GM12872 (cell line): Measurements from ENCODE around the gene TMED6.

Experiments used
- CTCF ChIP-seq: IDR thresholded peaks from 3 replicates; pipeline ENCODE4 v1.5.1; 2011; ENCODE audit warnings: low read depth, mild to moderate bottlenecking, low read length, moderate library complexity; ENCODE audit not compliant: insufficient read depth

TMED6 gene

GRCh38 chr16:69350536-69351133, 951 bp downstream of the TMED6 start:
- no peak for TF ChIP-seq CTCF

- no peak for TF ChIP-seq CTCF
Observed at GRCh38 chr16:69349536-69349935, 2.0 kb downstream of the TMED6 start.

DNA sequence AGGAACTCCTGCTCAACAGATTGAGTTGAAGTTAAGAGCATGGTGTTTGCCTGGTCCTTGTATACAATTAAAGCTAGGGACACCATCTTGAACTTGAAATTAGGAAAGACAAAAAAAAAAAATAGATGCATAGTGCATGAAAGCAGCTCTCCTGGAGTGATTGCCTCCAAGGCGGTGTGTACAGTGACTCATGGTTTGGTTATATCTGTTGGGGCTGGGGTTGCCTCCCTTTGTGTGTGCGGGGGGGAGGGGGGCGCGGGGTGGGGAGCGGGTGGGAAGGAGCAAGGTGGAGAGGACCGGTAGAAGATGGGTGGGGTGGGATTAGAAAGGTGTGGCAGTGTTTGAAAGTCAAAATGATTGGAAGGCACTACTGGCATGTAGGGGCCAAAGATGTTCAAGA, 3.4 kb downstream of the TMED6 start:
- no peak for TF ChIP-seq CTCF

DNA sequence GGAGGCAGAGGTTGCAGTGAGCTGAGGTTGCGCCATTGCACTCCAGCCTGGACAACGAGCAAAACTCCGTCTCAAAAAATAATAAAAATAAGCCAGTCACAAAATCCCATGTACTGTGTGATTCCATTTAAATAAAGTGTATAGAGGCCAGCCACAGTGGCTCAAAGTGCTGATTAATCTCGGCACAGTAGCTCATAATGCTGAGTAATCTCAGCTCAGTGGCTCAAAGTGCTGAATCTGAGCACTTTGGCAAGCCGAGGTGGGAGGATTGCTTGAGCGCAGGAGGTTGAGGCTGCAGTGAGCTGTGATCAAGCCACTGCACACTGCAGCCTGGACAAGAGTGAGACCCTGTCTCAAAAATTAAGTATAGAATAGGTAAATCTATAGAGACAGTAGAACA, 4.9 kb downstream of the TMED6 start:
- TF ChIP-seq CTCF: no peak

DNA sequence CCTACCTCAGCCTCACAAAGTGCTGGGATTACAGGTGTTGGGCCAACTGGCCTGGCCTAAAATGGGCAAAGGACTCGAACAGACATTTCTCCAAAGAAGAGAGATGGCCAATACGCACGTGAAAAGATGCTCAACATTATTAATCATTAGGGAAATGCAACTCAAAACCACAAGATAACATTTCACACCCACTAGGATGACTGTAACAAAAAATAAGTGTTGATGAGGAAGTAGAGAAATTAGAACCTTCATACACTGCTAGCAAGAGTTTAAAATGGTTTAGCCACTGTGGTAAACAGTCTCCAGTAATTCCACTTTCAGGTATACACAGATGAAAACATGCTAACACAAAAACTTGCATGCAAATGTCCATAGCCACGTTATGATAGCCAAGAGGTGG, 5.7 kb downstream of the TMED6 start:
- no peak for TF ChIP-seq CTCF

DNA sequence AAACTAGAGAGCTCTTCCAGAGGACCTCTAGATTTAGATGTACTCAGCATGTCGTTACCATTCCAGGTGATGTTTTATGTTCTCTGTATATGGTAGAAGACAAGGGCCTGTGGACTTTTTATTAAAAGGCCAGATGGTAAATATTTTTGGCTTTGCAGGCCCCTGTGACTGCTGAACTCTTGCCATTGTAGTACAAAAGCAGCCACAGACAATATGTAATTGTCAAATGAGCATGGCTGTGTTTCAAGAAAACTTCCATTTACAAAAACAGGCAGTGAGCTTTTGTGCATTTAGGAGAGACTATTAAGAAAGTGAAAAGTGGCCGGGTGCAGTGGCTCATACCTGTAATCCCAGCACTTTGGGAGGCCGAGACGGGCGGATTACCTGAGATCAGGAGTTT, 7.4 kb downstream of the TMED6 start:
- no peak for TF ChIP-seq CTCF

- TF ChIP-seq CTCF: no peak
Observed at GRCh38 chr16:69340095-69340644, 11.4 kb downstream of the TMED6 start.
